Parathyroid adenoma (tissue), 2 donors: ENCODE measurements around the gene EIF2AK3.

Experiments used
- H2AFZ ChIP-seq: fragments of 300-600 bp; sonication (generic); one replicate; pipeline ENCODE4 v1.7.0; 2017; ENCODE audit warnings: antibody characterized with exemption, mild to moderate bottlenecking
- H3K27ac ChIP-seq: fragments of 300-600 bp; sonication (generic); one replicate; pipeline ENCODE4 v1.7.0; 2017
- H3K27me3 ChIP-seq: fragments of 300-600 bp; sonication (generic); one replicate; pipeline ENCODE4 v1.7.0; 2017; ENCODE audit warnings: low read length; ENCODE audit not compliant: control insufficient read depth, insufficient read depth
- H3K36me3 ChIP-seq: fragments of 300-600 bp; sonication (generic); one replicate; pipeline ENCODE4 v1.7.0; 2017; ENCODE audit warnings: low read length; ENCODE audit not compliant: control insufficient read depth, insufficient read depth
- H3K4me1 ChIP-seq: fragments of 300-600 bp; sonication (generic); one replicate; pipeline ENCODE4 v1.7.0; 2017; ENCODE audit warnings: control low read depth
- H3K4me2 ChIP-seq: fragments of 300-600 bp; sonication (generic); one replicate; pipeline ENCODE4 v1.7.0; 2017; ENCODE audit warnings: low read length
- H3K4me3 ChIP-seq: fragments of 300-600 bp; sonication (generic); one replicate; pipeline ENCODE4 v1.7.0; 2017; ENCODE audit warnings: low read depth, low read length
- H3K79me2 ChIP-seq: fragments of 300-600 bp; sonication (generic); one replicate; pipeline ENCODE4 v1.7.0; 2017; ENCODE audit warnings: control low read depth
- H3K9ac ChIP-seq: fragments of 300-600 bp; sonication (generic); one replicate; pipeline ENCODE4 v1.7.0; 2017; ENCODE audit warnings: mild to moderate bottlenecking
- H3K9me3 ChIP-seq: fragments of 300-600 bp; sonication (generic); one replicate; pipeline ENCODE4 v1.7.0; 2017; ENCODE audit warnings: low read length; ENCODE audit not compliant: control insufficient read depth
- TF ChIP-seq, protein P1 (sequence below): fragments of 300-600 bp; sonication (generic); IDR thresholded peaks from one replicate; pipeline ENCODE4 v1.7.0; 2017; ENCODE audit warnings: antibody characterized with exemption, mild to moderate bottlenecking
- donor health status: primary hyperparathyroidism.

The EIF2AK3 gene

DNA sequence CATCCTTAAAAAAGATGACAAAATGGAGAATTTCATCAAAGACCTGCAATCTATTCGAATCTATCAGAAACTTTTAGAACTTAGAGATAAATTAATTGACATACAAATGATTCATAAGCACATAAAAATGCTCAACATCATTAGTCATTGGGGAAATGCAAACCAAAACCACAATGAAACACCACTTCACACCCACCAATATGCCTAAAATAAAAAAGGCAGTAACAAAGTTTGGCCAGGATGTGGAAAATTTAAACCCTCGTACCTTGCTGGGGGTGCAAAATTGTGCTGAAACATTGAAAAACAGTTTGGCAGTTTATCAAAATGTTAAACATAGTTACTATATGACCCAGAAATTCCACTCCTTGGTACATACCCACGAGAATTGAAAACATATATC lies 11.5 kb upstream of the EIF2AK3 start:
- Histone ChIP-seq H3K4me3 (no peak overlapping the region), H3K9ac (no peak overlapping the region), H2AFZ (no peak overlapping the region), H3K36me3 (no peaks in the 10 kb centered on the region), H3K79me2 (no peaks in the 10 kb centered on the region), H3K27ac (no peak overlapping the region), H3K9me3 (no peaks in the 10 kb centered on the region), H3K4me2 (no peak overlapping the region), H3K27me3 (no peaks in the 10 kb centered on the region), H3K4me1 (peaks cover 6% of the 10 kb centered on the region)
- TF ChIP-seq, protein P1, sequence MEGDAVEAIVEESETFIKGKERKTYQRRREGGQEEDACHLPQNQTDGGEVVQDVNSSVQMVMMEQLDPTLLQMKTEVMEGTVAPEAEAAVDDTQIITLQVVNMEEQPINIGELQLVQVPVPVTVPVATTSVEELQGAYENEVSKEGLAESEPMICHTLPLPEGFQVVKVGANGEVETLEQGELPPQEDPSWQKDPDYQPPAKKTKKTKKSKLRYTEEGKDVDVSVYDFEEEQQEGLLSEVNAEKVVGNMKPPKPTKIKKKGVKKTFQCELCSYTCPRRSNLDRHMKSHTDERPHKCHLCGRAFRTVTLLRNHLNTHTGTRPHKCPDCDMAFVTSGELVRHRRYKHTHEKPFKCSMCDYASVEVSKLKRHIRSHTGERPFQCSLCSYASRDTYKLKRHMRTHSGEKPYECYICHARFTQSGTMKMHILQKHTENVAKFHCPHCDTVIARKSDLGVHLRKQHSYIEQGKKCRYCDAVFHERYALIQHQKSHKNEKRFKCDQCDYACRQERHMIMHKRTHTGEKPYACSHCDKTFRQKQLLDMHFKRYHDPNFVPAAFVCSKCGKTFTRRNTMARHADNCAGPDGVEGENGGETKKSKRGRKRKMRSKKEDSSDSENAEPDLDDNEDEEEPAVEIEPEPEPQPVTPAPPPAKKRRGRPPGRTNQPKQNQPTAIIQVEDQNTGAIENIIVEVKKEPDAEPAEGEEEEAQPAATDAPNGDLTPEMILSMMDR: no peak

DNA sequence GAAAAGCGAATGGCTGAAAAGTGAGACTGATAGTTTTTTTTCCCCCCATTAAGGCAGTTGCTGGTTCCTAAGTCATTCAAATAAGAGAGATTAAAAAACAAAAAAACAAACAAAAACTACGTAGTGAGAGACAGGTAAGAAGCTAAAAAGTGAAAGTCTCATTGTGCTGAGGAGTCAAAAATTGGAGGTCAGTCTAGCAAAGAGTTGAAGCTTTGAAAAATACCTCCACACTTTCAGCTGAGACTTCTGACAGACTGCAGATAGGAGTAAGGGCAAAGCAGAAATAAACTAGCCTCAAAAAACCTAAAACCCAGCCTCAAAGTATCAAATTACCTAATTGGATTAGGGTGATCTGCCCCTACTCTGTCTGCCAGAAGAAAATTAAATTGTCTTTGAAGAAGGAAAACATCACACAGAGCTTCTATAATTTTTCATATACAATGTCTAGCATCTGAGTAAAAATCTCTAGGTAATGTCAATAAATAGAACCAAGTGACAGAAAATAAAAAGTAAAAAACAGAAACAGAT lies 10.9 kb upstream of the EIF2AK3 start:
- no peak overlapping the region for H3K4me3 ChIP-seq
- H3K9ac ChIP-seq: no peak overlapping the region
- TF ChIP-seq, protein P1: no peak
- H3K27me3 ChIP-seq: no peaks in the 10 kb centered on the region
- H3K36me3 ChIP-seq: no peaks in the 10 kb centered on the region
- no peak overlapping the region for H2AFZ ChIP-seq
- peaks cover 6% of the 10 kb centered on the region for H3K4me1 ChIP-seq
- H3K27ac ChIP-seq: no peak overlapping the region
- H3K4me2 ChIP-seq: no peak overlapping the region
- H3K79me2 ChIP-seq: no peaks in the 10 kb centered on the region
- H3K9me3 ChIP-seq: no peaks in the 10 kb centered on the region

DNA sequence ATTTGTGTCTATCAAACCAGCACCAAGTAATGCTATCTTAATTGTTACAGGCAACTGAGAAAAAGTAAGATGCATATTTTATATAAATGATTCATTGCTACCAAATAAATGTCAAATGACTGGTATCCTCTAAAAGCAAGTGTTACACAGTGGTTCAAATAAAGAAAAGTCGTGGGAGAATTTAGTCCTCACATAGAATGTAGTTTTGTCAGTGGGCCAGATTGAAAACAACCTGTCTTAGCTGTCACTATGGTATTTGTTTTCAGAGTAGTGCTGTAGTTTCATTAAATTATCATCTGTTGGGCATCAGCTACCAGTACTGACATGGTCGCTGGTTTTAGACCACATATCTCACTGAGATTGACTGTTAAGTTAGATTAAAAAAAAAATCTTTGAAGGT lies 10.2 kb upstream of the EIF2AK3 start:
- H3K4me1 ChIP-seq: peaks cover 4% of the 10 kb centered on the region
- no peak overlapping the region for H3K9ac ChIP-seq
- H3K27ac ChIP-seq: no peak overlapping the region
- H3K36me3 ChIP-seq: no peaks in the 10 kb centered on the region
- no peaks in the 10 kb centered on the region for H3K79me2 ChIP-seq
- H2AFZ ChIP-seq: no peak overlapping the region
- no peak overlapping the region for H3K4me3 ChIP-seq
- H3K4me2 ChIP-seq: no peak overlapping the region
- no peaks in the 10 kb centered on the region for H3K9me3 ChIP-seq
- no peaks in the 10 kb centered on the region for H3K27me3 ChIP-seq
- TF ChIP-seq, protein P1: no peak

DNA sequence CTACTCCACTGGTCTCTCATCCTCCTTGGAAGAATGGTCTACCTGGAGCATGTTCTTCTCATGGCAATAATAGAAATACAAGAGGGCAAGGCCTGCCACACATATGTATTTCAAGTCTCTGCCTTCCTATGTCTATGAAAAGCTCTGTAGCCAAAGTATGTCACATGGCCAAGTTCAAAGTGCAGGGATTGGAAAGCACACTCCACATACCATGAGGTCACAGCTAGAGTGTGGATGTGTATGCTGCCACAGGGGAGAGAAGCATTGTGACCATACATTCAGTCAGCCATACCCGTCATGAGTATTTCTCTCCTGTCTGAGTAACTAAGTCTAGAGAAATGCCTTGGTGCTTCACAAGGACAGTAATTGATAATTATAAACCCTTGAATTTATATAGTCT lies 8.8 kb upstream of the EIF2AK3 start:
- H3K9ac ChIP-seq: no peak overlapping the region
- H3K27me3 ChIP-seq: no peaks in the 10 kb centered on the region
- TF ChIP-seq, protein P1: no peak
- no peaks in the 10 kb centered on the region for H3K36me3 ChIP-seq
- H3K27ac ChIP-seq: no peak overlapping the region
- no peaks in the 10 kb centered on the region for H3K4me1 ChIP-seq
- H2AFZ ChIP-seq: no peak overlapping the region
- no peaks in the 10 kb centered on the region for H3K79me2 ChIP-seq
- no peak overlapping the region for H3K4me3 ChIP-seq
- no peaks in the 10 kb centered on the region for H3K9me3 ChIP-seq
- H3K4me2 ChIP-seq: no peak overlapping the region

DNA sequence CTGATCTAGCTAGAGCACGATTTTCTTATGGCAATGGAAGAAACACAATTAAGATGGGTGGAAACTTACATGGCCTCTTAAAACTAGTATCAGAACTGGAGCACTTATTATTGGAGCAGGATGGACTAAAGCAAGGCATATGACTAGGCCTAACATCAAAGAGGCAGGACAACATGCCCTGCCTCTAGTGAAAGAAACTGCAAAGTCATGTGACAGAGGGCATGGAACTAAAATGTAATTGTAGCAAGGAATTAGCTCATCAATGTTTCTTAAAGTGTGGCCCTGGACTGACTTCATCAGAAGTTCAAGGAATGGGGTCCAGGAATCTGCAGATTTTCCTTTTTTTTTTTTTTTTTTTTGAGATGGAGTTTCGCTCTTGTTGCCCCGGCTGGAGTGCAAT lies 5.3 kb upstream of the EIF2AK3 start:
- H3K4me3 ChIP-seq: no peak overlapping the region
- no peaks in the 10 kb centered on the region for H3K27me3 ChIP-seq
- TF ChIP-seq, protein P1: no peak
- no peak overlapping the region for H3K4me2 ChIP-seq
- H2AFZ ChIP-seq: no peak overlapping the region
- no peaks in the 10 kb centered on the region for H3K36me3 ChIP-seq
- H3K9ac ChIP-seq: no peak overlapping the region
- no peaks in the 10 kb centered on the region for H3K9me3 ChIP-seq
- no peaks in the 10 kb centered on the region for H3K79me2 ChIP-seq
- H3K27ac ChIP-seq: no peak overlapping the region
- peaks cover 6% of the 10 kb centered on the region for H3K4me1 ChIP-seq
